ENCODE measurements around the gene ADAM22.

The ADAM22 gene

GRCh38 chr7:88105231-88105630, 171.2 kb downstream of the ADAM22 start:
- TF ChIP-seq POLR2AphosphoS5 (IDR thresholded peaks at IDR 0.05; ENCODE audit: low read depth, low read length), result no peak
- TF ChIP-seq TAF1 (IDR thresholded peaks at IDR 0.05; ENCODE audit: borderline replicate concordance, insufficient read depth, low read length), result no peak
- no peak for TF ChIP-seq SIN3A (IDR thresholded peaks at IDR 0.05; ENCODE audit: borderline replicate concordance, insufficient read depth, low read length)
- no peak for TF ChIP-seq REST (IDR thresholded peaks at IDR 0.05; ENCODE audit: insufficient read depth in 1 of 2, low read depth in 2 of 2, low read length in 2 of 2)
- no peak for TF ChIP-seq FOXP2 (optimal IDR thresholded peaks at IDR 0.05; ENCODE audit: borderline replicate concordance, extremely low read depth, extremely low read length, insufficient read depth)

- TF ChIP-seq REST (IDR thresholded peaks at IDR 0.05; ENCODE audit: insufficient read depth in 1 of 2, low read depth in 2 of 2, low read length in 2 of 2), result no peak
- no peak for TF ChIP-seq POLR2AphosphoS5 (IDR thresholded peaks at IDR 0.05; ENCODE audit: low read depth, low read length)
- no peak for TF ChIP-seq FOXP2 (optimal IDR thresholded peaks at IDR 0.05; ENCODE audit: borderline replicate concordance, extremely low read depth, extremely low read length, insufficient read depth)
- TF ChIP-seq TAF1 (IDR thresholded peaks at IDR 0.05; ENCODE audit: borderline replicate concordance, insufficient read depth, low read length), result no peak
- TF ChIP-seq SIN3A (IDR thresholded peaks at IDR 0.05; ENCODE audit: borderline replicate concordance, insufficient read depth, low read length), result no peak
These were observed 172.4 kb downstream of the ADAM22 start for GRCh38 chr7:88106434-88106833.

GRCh38 chr7:88109612-88110011, 175.6 kb downstream of the ADAM22 start:
- TF ChIP-seq SIN3A (IDR thresholded peaks at IDR 0.05; ENCODE audit: borderline replicate concordance, insufficient read depth, low read length) (no peak), POLR2AphosphoS5 (IDR thresholded peaks at IDR 0.05; ENCODE audit: low read depth, low read length) (no peak), FOXP2 (optimal IDR thresholded peaks at IDR 0.05; ENCODE audit: borderline replicate concordance, extremely low read depth, extremely low read length, insufficient read depth) (no peak), TAF1 (IDR thresholded peaks at IDR 0.05; ENCODE audit: borderline replicate concordance, insufficient read depth, low read length) (no peak), REST (IDR thresholded peaks at IDR 0.05; ENCODE audit: insufficient read depth in 1 of 2, low read depth in 2 of 2, low read length in 2 of 2) (no peak)

- TF ChIP-seq REST (IDR thresholded peaks at IDR 0.05; ENCODE audit: insufficient read depth in 1 of 2, low read depth in 2 of 2, low read length in 2 of 2), result no peak
- TF ChIP-seq FOXP2 (optimal IDR thresholded peaks at IDR 0.05; ENCODE audit: borderline replicate concordance, extremely low read depth, extremely low read length, insufficient read depth), result no peak
- no peak for TF ChIP-seq POLR2AphosphoS5 (IDR thresholded peaks at IDR 0.05; ENCODE audit: low read depth, low read length)
- TF ChIP-seq SIN3A (IDR thresholded peaks at IDR 0.05; ENCODE audit: borderline replicate concordance, insufficient read depth, low read length), result no peak
- no peak for TF ChIP-seq TAF1 (IDR thresholded peaks at IDR 0.05; ENCODE audit: borderline replicate concordance, insufficient read depth, low read length)
These were observed 177.2 kb downstream of the ADAM22 start for GRCh38 chr7:88111140-88111743.

Data from PFSK-1 (cell line).